Lung microvascular endothelial cell (primary cell): Measurements from ENCODE around the gene ARHGEF17. TPM values are rescaled to one million over a fixed set of nuclear protein-coding genes. Genes with fewer than 3 reads are reported as not detected.

Experiments
- DNase-seq, 2 donors: peaks; one replicate each; pipeline versions ENCODE4 v3.0.0 to v3.0.0-alpha.2; 2010; ENCODE audit warnings: low read depth in 2 of 2
- total RNA-seq: library from RNA; depleted of rRNA; stranded (reverse); fragments of >200 nt; gene quantifications from 2 replicates; pipeline ENCODE4 v1.2.1, GENCODE V29; 2014

The ARHGEF17 gene
- total RNA-seq, 1 donor from 2014 or later = 28.0 TPM

- DNase-seq = no peak
Measured at GRCh38 chr11:73380331-73380730, 72.3 kb downstream of the ARHGEF17 start.

- DNase-seq = no peak
Measured at GRCh38 chr11:73380897-73381410, 72.9 kb downstream of the ARHGEF17 start.

GRCh38 chr11:73381589-73381988 is 73.5 kb downstream of the ARHGEF17 start:
- no peak for DNase-seq

GRCh38 chr11:73382183-73382582 is 74.1 kb downstream of the ARHGEF17 start:
- no peak for DNase-seq

GRCh38 chr11:73382747-73383146 is 74.7 kb downstream of the ARHGEF17 start:
- no peak for DNase-seq

- peak; percentile 70 to 72 for DNase-seq
Measured at GRCh38 chr11:73383249-73384124, 75.4 kb downstream of the ARHGEF17 start.

GRCh38 chr11:73384125-73384441 is 76.0 kb downstream of the ARHGEF17 start:
- DNase-seq = no peak

GRCh38 chr11:73384531-73384871 is 76.4 kb downstream of the ARHGEF17 start:
- no peak for DNase-seq

- DNase-seq = peak; percentile 37 to 55
Measured at GRCh38 chr11:73384872-73385689, 77.0 kb downstream of the ARHGEF17 start.

- DNase-seq = no peak
Measured at GRCh38 chr11:73386016-73386415, 77.9 kb downstream of the ARHGEF17 start.

- no peak for DNase-seq
Measured at GRCh38 chr11:73386546-73386945, 78.5 kb downstream of the ARHGEF17 start.

GRCh38 chr11:73387594-73388264 is 79.7 kb downstream of the ARHGEF17 start:
- DNase-seq = no peak

GRCh38 chr11:73388265-73389133 is 80.4 kb downstream of the ARHGEF17 start:
- peak; percentile 33 to 35 for DNase-seq

GRCh38 chr11:73389134-73389525 is 81.1 kb downstream of the ARHGEF17 start:
- no peak for DNase-seq

- DNase-seq = no peak
Measured at GRCh38 chr11:73389916-73390315, 81.8 kb downstream of the ARHGEF17 start.

- no peak for DNase-seq
Measured at GRCh38 chr11:73390601-73391565, 82.8 kb downstream of the ARHGEF17 start.

- no peak for DNase-seq
Measured at GRCh38 chr11:73391665-73392064, 83.6 kb downstream of the ARHGEF17 start.

- no peak for DNase-seq
Measured at GRCh38 chr11:73392108-73393010, 84.3 kb downstream of the ARHGEF17 start.

- DNase-seq = peak; percentile 35 to 73
Measured at GRCh38 chr11:73393011-73393380, 84.9 kb downstream of the ARHGEF17 start.
